Astrocyte of the hippocampus (primary cell): ENCODE results near the gene GRIN2A.
A peak's percentile ranks its signal among the peaks of the same experiment; 100 is the strongest.

Experiments used
- DNase-seq: peaks from one replicate; pipeline ENCODE4 v3.0.0; 2011; ENCODE audit warnings: low read depth, low spot score

Gene GRIN2A

GRCh38 chr16:9773289-9773688 is 408.9 kb downstream of the GRIN2A start:
- DNase-seq, result no peak

GRCh38 chr16:9772526-9773225 is 409.6 kb downstream of the GRIN2A start:
- no peak for DNase-seq

- no peak for DNase-seq
These were observed 415.3 kb downstream of the GRIN2A start for GRCh38 chr16:9766891-9767290.

GRCh38 chr16:9763505-9763904 is 418.7 kb downstream of the GRIN2A start:
- DNase-seq, result no peak

GRCh38 chr16:9761870-9762269 is 420.4 kb downstream of the GRIN2A start:
- DNase-seq, result no peak

GRCh38 chr16:9757687-9758086 is 424.5 kb downstream of the GRIN2A start:
- no peak for DNase-seq

GRCh38 chr16:9756434-9756833 is 425.8 kb downstream of the GRIN2A start:
- DNase-seq, result no peak

- DNase-seq, result peak; percentile 10
These were observed 427.1 kb downstream of the GRIN2A start for GRCh38 chr16:9755081-9755480.

- no peak for DNase-seq
These were observed 440.5 kb downstream of the GRIN2A start for GRCh38 chr16:9741776-9742175.

- DNase-seq, result no peak
These were observed 442.9 kb downstream of the GRIN2A start for GRCh38 chr16:9739301-9739700.

GRCh38 chr16:9738690-9739089 is 443.5 kb downstream of the GRIN2A start:
- no peak for DNase-seq

- no peak for DNase-seq
These were observed 445.7 kb downstream of the GRIN2A start for GRCh38 chr16:9736547-9736946.

- no peak for DNase-seq
These were observed 459.1 kb downstream of the GRIN2A start for GRCh38 chr16:9723136-9723535.

GRCh38 chr16:9713907-9714306 is 468.3 kb downstream of the GRIN2A start:
- no peak for DNase-seq

GRCh38 chr16:9713156-9713555 is 469.1 kb downstream of the GRIN2A start:
- DNase-seq, result no peak

- DNase-seq, result no peak
These were observed 473.1 kb downstream of the GRIN2A start for GRCh38 chr16:9708972-9709620.

GRCh38 chr16:9706217-9706836 is 475.9 kb downstream of the GRIN2A start:
- DNase-seq, result peak; percentile 88

- peak; percentile 29 for DNase-seq
These were observed 478.5 kb downstream of the GRIN2A start for GRCh38 chr16:9703731-9704130.
